Bronchial epithelial cell (primary cell): ENCODE results near the gene LRRC17. TPM values are rescaled to one million over a fixed set of nuclear protein-coding genes. Genes with fewer than 3 reads are reported as not detected.

Experiments
- DNase-seq: peaks from one replicate; pipeline ENCODE4 v3.0.0-alpha.2; 2010; ENCODE audit warnings: low read depth
- FAIRE-seq: peaks from 2 replicates; lab custom pipeline; 2011; peaks lifted over from hg19 to GRCh38; lab: Jason Lieb, UNC
- H3K27me3 ChIP-seq: 2 replicates; pipeline ENCODE4 v1.5.1; 2011; ENCODE audit warnings: low read length; ENCODE audit not compliant: control insufficient read depth, insufficient read depth
- H3K36me3 ChIP-seq: 2 replicates; pipeline ENCODE4 v1.5.1; 2011; ENCODE audit warnings: low read length; ENCODE audit not compliant: control insufficient read depth, insufficient read depth
- H3K4me3 ChIP-seq: 2 replicates; pipeline ENCODE4 v1.5.1; 2011; ENCODE audit warnings: mild to moderate bottlenecking, low read depth, low read length, control low read depth
- total RNA-seq: library from RNA; depleted of rRNA; stranded (reverse); fragments of >200 nt; gene quantifications from 2 replicates; pipeline ENCODE4 v1.2.1, GENCODE V29; 2014
- TF ChIP-seq, protein P1 (sequence below): IDR thresholded peaks from 2 replicates; pipeline ENCODE4 v1.5.1; 2011; ENCODE audit warnings: mild to moderate bottlenecking, moderate library complexity, low read length, control low read depth, inconsistent platforms; ENCODE audit not compliant: insufficient read depth, severe bottlenecking

Gene LRRC17
- total RNA-seq, 1 donor from 2014 or later: 0.26 TPM

DNA sequence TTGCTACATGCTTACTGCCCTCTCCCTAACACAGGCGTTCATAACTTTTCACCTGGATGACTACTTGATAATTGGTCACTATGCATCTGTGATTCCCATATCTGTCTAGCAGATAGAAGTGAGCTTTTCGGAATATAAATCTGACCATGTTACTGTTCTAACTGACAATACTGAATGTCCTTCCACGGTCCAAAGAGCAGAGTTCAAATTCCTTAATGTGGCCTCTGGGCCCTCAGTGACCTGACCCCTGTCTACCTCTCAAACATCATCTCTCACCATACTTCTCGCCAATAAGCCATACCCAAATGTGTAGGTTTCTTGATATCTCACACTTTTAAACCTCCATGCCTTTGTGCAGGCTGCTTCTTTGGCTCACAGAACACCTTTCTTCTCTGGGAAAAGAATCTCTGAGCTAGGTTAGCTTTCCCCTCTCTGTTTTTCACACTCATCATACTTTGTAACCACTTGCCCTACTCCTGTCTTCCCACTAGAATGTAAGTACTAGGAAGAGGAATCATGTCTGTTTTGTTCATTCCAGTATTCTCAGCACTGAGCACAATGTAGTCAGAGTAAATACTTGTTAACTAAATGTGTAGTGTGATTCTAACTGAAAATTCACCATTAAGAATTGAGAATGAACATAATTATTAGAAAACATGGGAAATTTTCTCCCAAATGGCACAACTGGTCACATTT lies 39.2 kb upstream of the LRRC17 start:
- no peak for FAIRE-seq

DNA sequence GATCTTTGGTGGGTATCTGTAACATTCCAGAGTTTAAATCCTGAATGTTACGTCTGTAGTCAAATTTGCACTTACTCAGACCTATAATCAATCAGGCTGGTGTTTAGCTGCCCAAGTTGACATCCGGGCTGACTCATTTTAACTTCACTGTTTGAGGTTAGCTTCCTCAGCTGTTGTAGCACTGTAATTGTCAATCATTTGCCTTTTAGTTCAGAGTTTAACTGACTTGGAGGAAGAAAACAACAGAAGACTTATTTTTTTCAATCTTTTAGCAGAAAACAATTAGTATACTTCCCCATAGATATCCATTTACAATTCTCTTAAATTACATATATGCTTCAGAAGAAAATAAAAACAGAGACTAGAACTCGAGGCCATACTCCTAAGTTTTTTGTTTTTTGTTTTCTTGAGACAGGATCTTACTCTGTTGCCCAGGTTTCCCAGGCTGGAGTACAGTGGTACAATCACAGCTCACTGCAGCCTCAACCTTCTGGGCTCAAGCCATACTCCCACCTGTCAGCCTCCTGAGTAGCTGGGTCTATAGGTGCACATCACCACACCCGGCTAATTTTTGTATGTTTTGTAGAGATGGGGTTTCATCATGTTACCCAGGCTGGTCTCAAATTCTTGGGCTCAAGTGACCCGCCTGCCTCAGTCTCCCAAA lies 38.5 kb upstream of the LRRC17 start:
- FAIRE-seq (no peak), DNase-seq (peak; percentile 91)
- H3K4me3 ChIP-seq: no peak overlapping the region
- H3K27me3 ChIP-seq: no peaks in the 10 kb centered on the region
- no peaks in the 10 kb centered on the region for H3K36me3 ChIP-seq
- TF ChIP-seq, protein P1, sequence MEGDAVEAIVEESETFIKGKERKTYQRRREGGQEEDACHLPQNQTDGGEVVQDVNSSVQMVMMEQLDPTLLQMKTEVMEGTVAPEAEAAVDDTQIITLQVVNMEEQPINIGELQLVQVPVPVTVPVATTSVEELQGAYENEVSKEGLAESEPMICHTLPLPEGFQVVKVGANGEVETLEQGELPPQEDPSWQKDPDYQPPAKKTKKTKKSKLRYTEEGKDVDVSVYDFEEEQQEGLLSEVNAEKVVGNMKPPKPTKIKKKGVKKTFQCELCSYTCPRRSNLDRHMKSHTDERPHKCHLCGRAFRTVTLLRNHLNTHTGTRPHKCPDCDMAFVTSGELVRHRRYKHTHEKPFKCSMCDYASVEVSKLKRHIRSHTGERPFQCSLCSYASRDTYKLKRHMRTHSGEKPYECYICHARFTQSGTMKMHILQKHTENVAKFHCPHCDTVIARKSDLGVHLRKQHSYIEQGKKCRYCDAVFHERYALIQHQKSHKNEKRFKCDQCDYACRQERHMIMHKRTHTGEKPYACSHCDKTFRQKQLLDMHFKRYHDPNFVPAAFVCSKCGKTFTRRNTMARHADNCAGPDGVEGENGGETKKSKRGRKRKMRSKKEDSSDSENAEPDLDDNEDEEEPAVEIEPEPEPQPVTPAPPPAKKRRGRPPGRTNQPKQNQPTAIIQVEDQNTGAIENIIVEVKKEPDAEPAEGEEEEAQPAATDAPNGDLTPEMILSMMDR: no peak

More for the DNA sequence above, 39.2 kb upstream of the LRRC17 start:
- TF ChIP-seq, protein P1: no peak
- Histone ChIP-seq H3K4me3 (no peak overlapping the region), H3K27me3 (no peaks in the 10 kb centered on the region), H3K36me3 (no peaks in the 10 kb centered on the region)
- DNase-seq: no peak

DNA sequence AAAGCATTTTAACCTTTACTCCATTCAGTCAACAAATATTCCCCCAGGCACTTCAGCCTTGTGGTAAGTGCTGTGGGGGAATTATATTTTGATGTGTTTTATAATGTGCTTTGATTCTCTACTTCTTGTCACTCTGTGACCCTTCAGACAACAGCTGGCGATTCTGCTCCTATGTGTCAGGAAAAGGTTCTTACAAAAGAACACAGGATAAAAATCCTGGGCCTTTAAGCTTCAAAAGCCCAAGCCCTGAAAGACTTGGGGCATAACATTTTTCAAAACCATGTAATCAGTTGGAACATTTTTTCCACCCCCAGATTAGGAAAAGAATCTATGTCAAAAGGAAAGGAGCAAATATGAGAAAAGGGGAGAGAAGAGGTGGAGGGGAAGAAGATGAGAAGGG lies 37.8 kb upstream of the LRRC17 start:
- H3K36me3 ChIP-seq: no peaks in the 10 kb centered on the region
- no peak for FAIRE-seq
- TF ChIP-seq, protein P1: no peak
- DNase-seq: no peak
- no peaks in the 10 kb centered on the region for H3K27me3 ChIP-seq
- no peak overlapping the region for H3K4me3 ChIP-seq

DNA sequence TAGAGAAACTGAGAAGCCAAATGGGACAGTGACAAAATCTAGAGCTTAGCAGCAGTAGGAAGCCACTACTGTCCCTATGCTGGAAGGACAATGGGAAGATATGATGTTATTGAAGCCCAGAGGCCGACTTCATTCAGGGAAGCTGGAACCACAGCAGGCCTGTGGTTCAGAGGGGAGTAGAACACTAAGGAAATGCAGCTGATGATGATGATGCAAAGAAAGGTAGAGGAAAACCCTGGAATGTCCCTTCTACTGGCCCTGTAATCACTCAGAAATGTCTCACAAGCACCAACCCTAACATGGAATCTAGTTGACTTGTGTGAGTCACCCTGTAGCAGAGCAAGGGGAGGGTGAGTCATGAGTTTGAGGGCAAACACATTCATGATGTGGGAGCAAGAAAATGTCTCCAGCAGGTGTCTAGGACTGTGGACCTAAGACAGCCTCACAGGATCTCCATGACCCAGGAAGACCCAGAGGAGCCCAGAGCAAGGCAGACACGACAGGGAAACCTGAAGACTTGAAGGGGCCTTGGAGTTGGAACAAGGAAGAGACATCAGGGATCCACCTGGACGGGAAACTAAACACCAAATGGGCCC lies 37.0 kb upstream of the LRRC17 start:
- no peak overlapping the region for H3K4me3 ChIP-seq
- peak; percentile 68 for FAIRE-seq
- H3K36me3 ChIP-seq: no peaks in the 10 kb centered on the region
- peak; percentile 100 for DNase-seq
- TF ChIP-seq, protein P1: peak; percentile 24
- H3K27me3 ChIP-seq: no peaks in the 10 kb centered on the region

DNA sequence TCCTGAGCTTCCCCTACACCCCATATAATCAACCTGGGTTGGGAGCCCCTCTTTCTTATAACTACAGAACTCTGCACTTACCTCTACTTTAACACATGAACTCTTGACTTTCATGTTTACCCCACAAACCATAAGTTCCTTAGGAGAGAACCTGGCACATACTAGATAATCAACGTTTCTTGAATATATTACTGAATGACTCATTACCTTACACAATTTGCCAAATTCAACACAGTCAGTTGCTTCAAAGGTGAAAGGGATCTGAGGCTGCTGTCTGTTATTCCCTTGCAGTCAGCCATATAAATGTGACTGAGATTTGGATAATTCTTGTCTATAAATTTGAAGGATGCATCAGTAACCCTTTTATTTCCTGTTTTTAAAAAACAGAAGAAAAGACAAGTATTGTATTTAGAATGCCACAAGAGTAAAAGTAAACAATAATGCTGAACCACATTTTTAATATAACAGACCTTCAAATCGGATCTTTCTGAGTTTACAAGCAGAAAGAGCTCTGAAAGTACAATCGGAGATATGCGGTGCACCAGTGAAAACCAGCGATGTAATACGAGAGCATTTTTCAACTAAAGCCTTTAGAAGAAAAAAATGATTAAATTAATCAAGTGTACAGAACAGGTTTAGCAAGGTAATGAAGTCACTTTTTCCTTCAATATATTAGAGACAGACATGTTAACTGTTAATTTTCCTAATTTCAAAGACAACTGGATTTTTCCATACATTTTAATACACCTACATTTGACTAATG lies 29.5 kb upstream of the LRRC17 start:
- DNase-seq (peak; percentile 87), FAIRE-seq (no peak)
- no peaks in the 10 kb centered on the region for H3K36me3 ChIP-seq
- no peak overlapping the region for H3K4me3 ChIP-seq
- TF ChIP-seq, protein P1: no peak
- H3K27me3 ChIP-seq: no peaks in the 10 kb centered on the region
